HepG2 (cell line): ENCODE data around the gene RBPJ. TPM values are rescaled to one million over a fixed set of nuclear protein-coding genes. Genes with fewer than 3 reads are reported as not detected.

ENCODE experiments used
- ATAC-seq: fragments of 200-7000 bp; cut with Tn5 transposase; 3 replicates; pipeline ENCODE4 v1.9.1; 2020; ENCODE audit warnings: mild to moderate bottlenecking, moderate library complexity
- BruUV-seq: library from RNA; stranded (reverse); fragments of 400-500 nt; replicated peaks from 2 replicates; lab custom pipeline; 2021; lab: Mats Ljungman, UMichigan
- CTCF ChIA-PET: fragments of 300-600 bp; formaldehyde crosslinking; extraction: SDS; loops from one replicate; lab custom pipeline; 2021; ENCODE audit warnings: low total read pairs, inconsistent platforms, low intra/inter-chr PET ratio; lab: Yijun Ruan, JAX
- POLR2A ChIA-PET: fragments of 350-600 bp; sonication (Branson Sonifier 250); formaldehyde crosslinking; loops from one replicate; lab custom pipeline; 2020; ENCODE audit warnings: antibody characterized with exemption, inconsistent platforms; lab: Yijun Ruan, JAX
- DNase-seq: peaks from one replicate; pipeline ENCODE4 v3.0.0-alpha.2; 2015; ENCODE audit warnings: low spot score
- FAIRE-seq: peaks from 3 replicates; lab custom pipeline; 2011; peaks lifted over from hg19 to GRCh38; lab: Jason Lieb, UNC
- H2AFZ ChIP-seq: one replicate; pipeline ENCODE4 v1.6.1; 2011; ENCODE audit warnings: low read length, inconsistent platforms
- H3K27ac ChIP-seq: fragments of 300-600 bp; 3 replicates; pipeline ENCODE4 v1.8.0; 2011; ENCODE audit warnings: mixed run types, mild to moderate bottlenecking, mixed read lengths, low read length, inconsistent platforms; ENCODE audit not compliant: insufficient read depth; ENCODE audit errors: extremely low read length
- H3K27me3 ChIP-seq, 2 experiments: fragments of 200-600 bp in 1 of 2; 2 replicates in 1 of 2; 3 replicates in 1 of 2; pipeline versions ENCODE4 v1.6.0 to v1.8.0; 2011; ENCODE audit warnings: low read length in 2 of 2, mild to moderate bottlenecking in 2 of 2, moderate library complexity in 2 of 2, inconsistent platforms in 1 of 2; ENCODE audit not compliant: insufficient read depth in 2 of 2, control insufficient read depth in 1 of 2
- H3K36me3 ChIP-seq, 2 experiments: fragments of 200-600 bp in 1 of 2; replicated peaks in 1 of 2; 2 replicates in 1 of 2; 3 replicates in 1 of 2; pipeline versions ENCODE4 v1.5.1 to v1.8.0; 2011; ENCODE audit warnings: low read length in 2 of 2, inconsistent platforms in 1 of 2; ENCODE audit not compliant: insufficient read depth in 2 of 2, control insufficient read depth in 1 of 2
- H3K4me1 ChIP-seq: 2 replicates; pipeline ENCODE4 v1.5.1; 2012; ENCODE audit warnings: low read length, inconsistent platforms; ENCODE audit not compliant: insufficient read depth
- H3K4me2 ChIP-seq: 2 replicates; pipeline ENCODE4 v1.6.0; 2011; ENCODE audit warnings: low read depth, low read length, inconsistent platforms
- H3K4me3 ChIP-seq, 3 experiments: fragments of 200-600 bp in 1 of 3; sonication (generic), shearing (Covaris generic) in 1 of 3; replicated peaks in 1 of 3; 2 replicates each; pipeline ENCODE4 v1.5.1; 2011 to 2016; ENCODE audit warnings: low read length in 3 of 3, inconsistent platforms in 2 of 3, low read depth in 2 of 3, mild to moderate bottlenecking in 2 of 3, control low read depth in 1 of 3, mixed read lengths in 1 of 3; ENCODE audit not compliant: insufficient read depth in 1 of 3
- H3K79me2 ChIP-seq: one replicate; pipeline ENCODE4 v1.6.1; 2011; ENCODE audit warnings: low read length, inconsistent platforms; ENCODE audit not compliant: insufficient read depth
- H3K9ac ChIP-seq: 2 replicates; pipeline ENCODE4 v1.6.0; 2011; ENCODE audit warnings: mild to moderate bottlenecking, low read depth, low read length, inconsistent platforms; ENCODE audit not compliant: insufficient read depth
- H3K9me3 ChIP-seq: 2 replicates; pipeline ENCODE4 v1.5.1; 2012; ENCODE audit warnings: mild to moderate bottlenecking, low read length
- H4K20me1 ChIP-seq: 2 replicates; pipeline ENCODE4 v1.6.0; 2011; ENCODE audit warnings: inconsistent platforms, mild to moderate bottlenecking, low read length, moderate library complexity; ENCODE audit not compliant: insufficient read depth
- YEATS2 ChIP-seq: sonication (generic); formaldehyde crosslinking; IDR thresholded peaks from 2 replicates; pipeline ENCODE4 v1.4.0; 2020; ENCODE audit warnings: missing genetic modification reagents, borderline replicate concordance
- WGBS: methylation state at CpG from one replicate; pipeline ENCODE4 v1.1.6; 2017; ENCODE audit warnings: low lambda C conversion rate; 5-methylcytosine and 5-hydroxymethylcytosine counted together
- in situ Hi-C: cut with HindIII; loops from 2 replicates; pipeline ENCODE4 v1.10.0; 2017; ENCODE audit warnings: low pct_unique_long_range_greater_than_20kb; ENCODE audit not compliant: extremely low pct_ligation_motif_present
- intact Hi-C: fragments of 100-400 bp; cut with micrococcal nuclease; formaldehyde crosslinking; loops from one replicate; pipeline ENCODE4 v1.10.0; 2022; ENCODE audit not compliant: unreplicated experiment
- polyA plus RNA-seq, 8 experiments: library from polyadenylated mRNA; depleted of rRNA in 3 of 8; stranded (reverse) in 7 of 8; unstranded in 1 of 8; fragments of >200 nt; fragmentation: Illumina TruSeq in 4 of 8; extraction: Trizol in 4 of 8; gene quantifications; 2 replicates each; pipeline versions ENCODE4 v1.2.1 to v1.2.3, GENCODE V29; 2011 to 2016; ENCODE audit warnings: low read depth in 4 of 8, missing spikeins in 1 of 8, mixed read lengths in 1 of 8; ENCODE audit not compliant: insufficient read depth in 1 of 8
- total RNA-seq, 5 experiments: library from RNA; depleted of rRNA; stranded (reverse); fragments of >200 nt; fragmentation: Illumina TruSeq; extraction: Trizol; gene quantifications; 2 replicates each; pipeline ENCODE4 v1.2.3, GENCODE V29; 2016; ENCODE audit warnings: low read depth in 1 of 5
- TF ChIP-seq, protein P1 (sequence below): sonication (generic); formaldehyde crosslinking; IDR thresholded peaks from 2 replicates; pipeline ENCODE4 v1.4.0; 2020; ENCODE audit warnings: missing genetic modification reagents
- TF ChIP-seq, protein P2 (sequence below): sonication (generic); formaldehyde crosslinking; IDR thresholded peaks from 2 replicates; pipeline ENCODE4 v1.4.0; 2020; ENCODE audit warnings: low read depth, missing genetic modification reagents

Gene RBPJ
- total and polyA plus RNA-seq, 2 of the 13 experiments (the other 11 are each of a cell fraction or from before 2014, with no cell fraction given) = 25.9 to 33.2 TPM

DNA sequence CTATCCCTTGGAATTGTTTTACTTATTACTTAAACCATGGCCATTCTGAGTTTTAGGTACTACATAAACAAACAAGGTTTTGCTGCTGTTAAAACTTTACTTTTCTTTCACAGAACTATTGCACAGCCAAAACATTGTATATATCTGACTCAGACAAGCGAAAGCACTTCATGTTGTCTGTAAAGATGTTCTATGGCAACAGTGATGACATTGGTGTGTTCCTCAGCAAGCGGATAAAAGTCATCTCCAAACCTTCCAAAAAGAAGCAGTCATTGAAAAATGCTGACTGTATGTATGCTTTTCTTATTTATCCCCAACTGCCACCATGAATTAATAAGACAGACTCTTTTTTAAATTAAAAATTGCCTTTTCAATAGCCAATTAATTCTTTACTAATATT, 99.6 kb downstream of the RBPJ start:
- 98% methylated on average over 2 of the region's 2 CpGs for WGBS
- DNase-seq = no peak
- H3K9me3 ChIP-seq = no peaks in the 10 kb centered on the region
- H4K20me1 ChIP-seq = no peaks in the 10 kb centered on the region
- H3K4me3 ChIP-seq = no peak overlapping the region
- H3K27ac ChIP-seq = no peak overlapping the region
- no peak for TF ChIP-seq YEATS2
- TF ChIP-seq, protein P1, sequence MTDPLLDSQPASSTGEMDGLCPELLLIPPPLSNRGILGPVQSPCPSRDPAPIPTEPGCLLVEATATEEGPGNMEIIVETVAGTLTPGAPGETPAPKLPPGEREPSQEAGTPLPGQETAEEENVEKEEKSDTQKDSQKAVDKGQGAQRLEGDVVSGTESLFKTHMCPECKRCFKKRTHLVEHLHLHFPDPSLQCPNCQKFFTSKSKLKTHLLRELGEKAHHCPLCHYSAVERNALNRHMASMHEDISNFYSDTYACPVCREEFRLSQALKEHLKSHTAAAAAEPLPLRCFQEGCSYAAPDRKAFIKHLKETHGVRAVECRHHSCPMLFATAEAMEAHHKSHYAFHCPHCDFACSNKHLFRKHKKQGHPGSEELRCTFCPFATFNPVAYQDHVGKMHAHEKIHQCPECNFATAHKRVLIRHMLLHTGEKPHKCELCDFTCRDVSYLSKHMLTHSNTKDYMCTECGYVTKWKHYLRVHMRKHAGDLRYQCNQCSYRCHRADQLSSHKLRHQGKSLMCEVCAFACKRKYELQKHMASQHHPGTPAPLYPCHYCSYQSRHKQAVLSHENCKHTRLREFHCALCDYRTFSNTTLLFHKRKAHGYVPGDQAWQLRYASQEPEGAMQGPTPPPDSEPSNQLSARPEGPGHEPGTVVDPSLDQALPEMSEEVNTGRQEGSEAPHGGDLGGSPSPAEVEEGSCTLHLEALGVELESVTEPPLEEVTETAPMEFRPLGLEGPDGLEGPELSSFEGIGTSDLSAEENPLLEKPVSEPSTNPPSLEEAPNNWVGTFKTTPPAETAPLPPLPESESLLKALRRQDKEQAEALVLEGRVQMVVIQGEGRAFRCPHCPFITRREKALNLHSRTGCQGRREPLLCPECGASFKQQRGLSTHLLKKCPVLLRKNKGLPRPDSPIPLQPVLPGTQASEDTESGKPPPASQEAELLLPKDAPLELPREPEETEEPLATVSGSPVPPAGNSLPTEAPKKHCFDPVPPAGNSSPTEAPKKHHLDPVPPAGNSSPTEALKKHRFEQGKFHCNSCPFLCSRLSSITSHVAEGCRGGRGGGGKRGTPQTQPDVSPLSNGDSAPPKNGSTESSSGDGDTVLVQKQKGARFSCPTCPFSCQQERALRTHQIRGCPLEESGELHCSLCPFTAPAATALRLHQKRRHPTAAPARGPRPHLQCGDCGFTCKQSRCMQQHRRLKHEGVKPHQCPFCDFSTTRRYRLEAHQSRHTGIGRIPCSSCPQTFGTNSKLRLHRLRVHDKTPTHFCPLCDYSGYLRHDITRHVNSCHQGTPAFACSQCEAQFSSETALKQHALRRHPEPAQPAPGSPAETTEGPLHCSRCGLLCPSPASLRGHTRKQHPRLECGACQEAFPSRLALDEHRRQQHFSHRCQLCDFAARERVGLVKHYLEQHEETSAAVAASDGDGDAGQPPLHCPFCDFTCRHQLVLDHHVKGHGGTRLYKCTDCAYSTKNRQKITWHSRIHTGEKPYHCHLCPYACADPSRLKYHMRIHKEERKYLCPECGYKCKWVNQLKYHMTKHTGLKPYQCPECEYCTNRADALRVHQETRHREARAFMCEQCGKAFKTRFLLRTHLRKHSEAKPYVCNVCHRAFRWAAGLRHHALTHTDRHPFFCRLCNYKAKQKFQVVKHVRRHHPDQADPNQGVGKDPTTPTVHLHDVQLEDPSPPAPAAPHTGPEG (CRISPR knock-in tag) = no peak
- TF ChIP-seq, protein P2, sequence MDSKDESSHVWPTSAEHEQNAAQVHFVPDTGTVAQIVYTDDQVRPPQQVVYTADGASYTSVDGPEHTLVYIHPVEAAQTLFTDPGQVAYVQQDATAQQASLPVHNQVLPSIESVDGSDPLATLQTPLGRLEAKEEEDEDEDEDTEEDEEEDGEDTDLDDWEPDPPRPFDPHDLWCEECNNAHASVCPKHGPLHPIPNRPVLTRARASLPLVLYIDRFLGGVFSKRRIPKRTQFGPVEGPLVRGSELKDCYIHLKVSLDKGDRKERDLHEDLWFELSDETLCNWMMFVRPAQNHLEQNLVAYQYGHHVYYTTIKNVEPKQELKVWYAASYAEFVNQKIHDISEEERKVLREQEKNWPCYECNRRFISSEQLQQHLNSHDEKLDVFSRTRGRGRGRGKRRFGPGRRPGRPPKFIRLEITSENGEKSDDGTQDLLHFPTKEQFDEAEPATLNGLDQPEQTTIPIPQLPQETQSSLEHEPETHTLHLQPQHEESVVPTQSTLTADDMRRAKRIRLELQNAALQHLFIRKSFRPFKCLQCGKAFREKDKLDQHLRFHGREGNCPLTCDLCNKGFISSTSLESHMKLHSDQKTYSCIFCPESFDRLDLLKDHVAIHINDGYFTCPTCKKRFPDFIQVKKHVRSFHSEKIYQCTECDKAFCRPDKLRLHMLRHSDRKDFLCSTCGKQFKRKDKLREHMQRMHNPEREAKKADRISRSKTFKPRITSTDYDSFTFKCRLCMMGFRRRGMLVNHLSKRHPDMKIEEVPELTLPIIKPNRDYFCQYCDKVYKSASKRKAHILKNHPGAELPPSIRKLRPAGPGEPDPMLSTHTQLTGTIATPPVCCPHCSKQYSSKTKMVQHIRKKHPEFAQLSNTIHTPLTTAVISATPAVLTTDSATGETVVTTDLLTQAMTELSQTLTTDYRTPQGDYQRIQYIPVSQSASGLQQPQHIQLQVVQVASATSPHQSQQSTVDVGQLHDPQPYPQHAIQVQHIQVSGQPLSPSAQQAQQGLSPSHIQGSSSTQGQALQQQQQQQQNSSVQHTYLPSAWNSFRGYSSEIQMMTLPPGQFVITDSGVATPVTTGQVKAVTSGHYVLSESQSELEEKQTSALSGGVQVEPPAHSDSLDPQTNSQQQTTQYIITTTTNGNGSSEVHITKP = no peak
- H3K4me1 ChIP-seq = no peaks in the 10 kb centered on the region
- CTCF ChIA-PET = no interaction called here
- no peak overlapping the region for H3K4me2 ChIP-seq
- H3K36me3 ChIP-seq = peaks cover 14 to 41% of the 10 kb centered on the region in 2 experiments
- no peak for ATAC-seq
- no peak for FAIRE-seq
- no peak overlapping the region for H2AFZ ChIP-seq
- no peaks in the 10 kb centered on the region for H3K27me3 ChIP-seq
- no peak overlapping the region for H3K9ac ChIP-seq
- in situ Hi-C loops (loop anchor here (25.0 kb wide), 1 partner anchor 383 kb away; no protein-coding TSS in a partner anchor), intact Hi-C loops (no loop called here)
- BruUV-seq = no TSS peak
- H3K79me2 ChIP-seq = no peaks in the 10 kb centered on the region
- POLR2A ChIA-PET = no interaction called here
